ENCODE results near the gene HUNK.
"Not testable (repeated sequence)": the region's sequence is repeated elsewhere in the genome, so short reads cannot be mapped to it uniquely, and the experiment has no call there.

The HUNK gene

DNA sequence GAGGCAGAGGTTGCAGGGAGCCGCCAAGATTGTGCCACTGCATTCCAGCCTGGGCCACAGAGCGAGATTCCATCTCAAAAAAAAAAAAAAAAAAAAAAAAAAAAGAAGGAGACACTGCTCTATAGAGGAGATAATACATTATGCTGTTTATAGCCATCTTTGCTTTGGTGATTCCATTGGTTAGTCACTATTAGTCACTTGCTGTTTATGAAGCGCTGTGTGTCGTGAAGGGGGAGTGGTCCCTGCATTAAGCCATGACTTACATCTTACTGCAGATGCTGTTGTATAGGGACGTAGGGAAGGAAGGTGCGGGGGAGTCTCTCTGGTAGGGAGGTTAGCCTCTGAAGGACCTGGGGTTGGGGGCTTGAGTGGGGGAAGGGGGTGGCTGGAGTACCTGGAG is 48.3 kb downstream of the HUNK start:
- no peak for DNase-seq (ENCODE audit: low spot score)

DNA sequence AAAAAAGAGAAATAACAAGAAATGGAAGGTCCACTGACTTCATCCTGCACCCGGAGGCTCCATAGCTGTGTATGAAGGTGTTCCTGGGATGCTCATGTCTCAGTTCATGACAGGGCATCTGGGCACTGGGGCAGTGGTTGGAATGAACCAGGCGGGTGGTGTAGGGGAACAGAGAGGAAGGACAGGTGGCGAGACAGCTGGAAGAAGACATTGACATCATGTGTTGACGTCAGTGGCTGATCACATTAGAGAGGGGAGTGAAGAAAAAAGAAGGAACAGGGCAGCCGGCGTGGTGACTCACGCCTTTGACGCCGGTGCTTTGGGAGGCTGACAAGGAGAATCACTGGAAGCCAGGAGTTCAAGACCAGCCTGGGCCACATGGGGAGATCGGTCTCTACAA is 50.1 kb downstream of the HUNK start:
- no peak for DNase-seq (ENCODE audit: low spot score)

DNA sequence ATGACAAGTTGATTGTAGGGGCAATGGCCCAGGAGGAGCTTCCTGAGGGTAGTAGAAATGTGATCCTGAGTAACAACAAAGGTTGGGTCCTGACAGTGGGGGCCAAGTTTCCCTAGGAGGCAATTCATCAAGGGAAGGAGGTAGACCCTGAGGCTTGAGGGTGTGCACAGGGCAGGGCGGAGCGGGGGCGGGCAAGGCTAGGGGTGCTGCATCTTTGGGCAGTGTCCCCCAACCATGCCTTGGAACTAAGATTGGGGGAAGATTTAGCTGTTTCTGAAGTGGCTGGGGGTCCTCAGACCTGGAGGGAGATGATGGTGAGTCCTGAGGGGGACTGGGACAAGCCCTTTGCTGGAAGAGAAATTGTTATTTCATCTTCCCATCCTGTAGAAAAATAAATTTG is 50.9 kb downstream of the HUNK start:
- DNase-seq (ENCODE audit: low spot score): no peak

DNA sequence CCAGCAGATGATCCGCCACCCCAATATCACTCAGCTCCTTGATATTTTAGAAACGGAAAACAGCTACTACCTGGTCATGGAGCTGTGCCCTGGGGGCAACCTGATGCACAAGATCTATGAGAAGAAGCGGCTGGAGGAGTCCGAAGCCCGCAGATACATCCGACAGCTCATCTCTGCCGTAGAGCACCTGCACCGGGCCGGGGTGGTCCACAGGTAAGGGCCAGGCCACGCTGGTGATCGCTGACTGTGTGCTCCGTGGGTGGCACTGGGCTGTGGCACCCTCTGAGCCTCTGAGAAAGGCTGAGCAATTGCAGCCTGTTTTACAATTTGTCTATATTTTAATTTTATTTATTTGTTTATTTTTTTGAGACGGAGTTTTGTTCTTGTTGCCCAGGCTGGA is 51.7 kb downstream of the HUNK start:
- DNase-seq (ENCODE audit: low spot score): no peak

DNA sequence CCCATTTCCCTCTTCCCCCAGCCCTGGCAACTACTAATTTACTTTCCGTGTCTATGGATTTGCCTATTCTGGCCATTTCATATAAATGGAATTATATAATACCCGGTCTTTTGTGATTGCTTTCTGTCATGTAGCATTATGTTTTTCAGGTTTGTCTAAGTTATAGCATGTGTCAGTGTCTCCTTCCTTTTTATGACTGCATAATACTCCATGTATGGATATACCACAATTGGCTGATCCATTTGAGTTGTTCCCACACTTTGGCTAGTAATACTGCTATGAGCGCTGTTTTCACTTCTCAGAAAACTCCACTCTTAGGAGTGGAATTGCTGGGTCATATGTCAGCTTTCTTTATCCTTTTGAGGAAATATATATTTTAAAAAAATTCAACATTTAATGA is 53.7 kb downstream of the HUNK start:
- no peak for DNase-seq (ENCODE audit: low spot score)

DNA sequence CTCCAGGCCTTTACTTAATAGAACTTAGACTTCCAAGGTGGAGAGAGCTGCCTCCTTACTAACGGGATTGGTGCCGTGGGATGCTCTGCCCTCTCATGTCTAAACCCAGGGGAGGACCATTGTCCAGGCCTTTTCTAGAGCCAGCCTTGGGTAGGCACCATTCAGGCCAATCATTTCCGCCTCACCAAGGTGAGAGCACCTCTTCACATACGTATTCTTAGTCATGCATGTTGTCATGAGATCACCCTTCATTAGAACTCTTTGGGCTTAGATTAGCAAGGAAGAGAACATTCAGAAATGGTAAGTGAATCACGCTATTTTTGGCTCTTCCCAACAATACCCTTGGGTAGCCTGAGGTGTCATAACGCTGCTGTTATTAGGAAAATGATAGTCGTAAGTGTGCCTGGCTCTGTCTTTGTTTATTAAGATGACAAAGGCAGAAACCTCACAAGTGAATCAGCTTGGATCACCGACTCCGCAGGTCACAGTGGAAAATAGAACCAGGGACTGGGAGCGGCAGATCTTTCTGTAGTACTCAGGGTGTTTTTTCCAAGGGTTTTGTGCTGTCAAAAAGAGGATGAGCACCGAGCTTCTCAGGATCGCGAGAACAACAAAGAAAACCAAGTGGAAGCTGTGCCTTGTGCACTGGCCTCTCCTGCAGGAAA is 55.0 kb downstream of the HUNK start:
- DNase-seq (ENCODE audit: low spot score): no peak

DNA sequence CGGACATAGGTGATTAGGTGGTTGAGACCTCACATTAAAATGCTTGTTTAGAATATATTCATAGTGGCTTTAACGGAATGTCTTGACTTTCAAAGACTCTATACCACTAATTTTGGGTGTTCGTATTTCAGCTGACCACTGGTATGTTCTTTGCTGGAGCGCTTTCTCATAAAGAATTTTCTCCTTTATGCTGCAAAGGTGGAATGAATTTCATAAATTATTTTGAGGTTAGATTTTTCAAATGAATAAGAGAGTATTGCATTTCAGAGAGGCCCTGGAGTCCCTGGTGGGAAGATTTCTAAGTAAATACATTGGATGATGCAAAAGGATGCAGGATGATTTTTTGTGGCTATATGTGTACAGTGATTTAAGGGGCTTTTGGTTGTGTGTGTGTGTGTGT is 55.8 kb downstream of the HUNK start:
- DNase-seq (ENCODE audit: low spot score): no peak

DNA sequence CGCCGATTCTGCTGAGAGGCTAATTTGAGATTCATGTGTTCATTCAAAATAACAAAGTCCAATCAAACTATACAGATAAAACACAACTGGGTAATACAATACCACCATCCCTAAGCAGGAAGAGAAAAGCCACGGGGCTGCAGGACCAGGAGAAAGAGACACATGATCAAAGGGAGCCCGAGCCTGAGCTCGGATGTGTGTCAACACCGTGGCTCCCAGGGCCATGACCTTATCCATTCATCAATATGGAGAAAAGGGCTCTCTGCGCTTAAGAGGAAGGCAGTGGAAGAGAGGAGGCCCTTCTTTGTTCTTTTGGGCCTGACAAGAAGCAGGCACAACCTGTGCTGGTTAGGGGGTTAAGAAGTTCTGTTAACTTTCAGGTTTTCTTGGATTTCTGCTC is 56.7 kb downstream of the HUNK start:
- DNase-seq (ENCODE audit: low spot score): no peak

DNA sequence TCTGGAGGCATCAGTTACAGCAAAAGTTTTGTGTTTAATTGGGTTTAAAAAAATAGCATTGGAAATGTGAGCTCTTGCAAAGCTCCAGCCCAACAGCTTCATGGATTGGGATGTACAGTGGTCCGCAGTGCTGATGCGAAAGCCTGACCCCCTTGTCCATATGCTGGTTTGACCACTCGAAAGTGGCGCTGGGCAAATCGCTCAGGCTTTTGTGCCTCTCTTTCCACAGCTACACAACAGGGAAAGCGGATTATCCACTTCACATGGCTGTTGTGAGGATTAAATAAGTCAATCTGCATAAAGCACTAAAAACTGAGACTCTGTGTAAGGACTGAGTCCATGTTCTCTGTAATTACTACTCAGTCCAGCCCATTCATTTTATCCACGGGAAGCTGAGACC is 57.2 kb downstream of the HUNK start:
- DNase-seq (ENCODE audit: low spot score): no peak

DNA sequence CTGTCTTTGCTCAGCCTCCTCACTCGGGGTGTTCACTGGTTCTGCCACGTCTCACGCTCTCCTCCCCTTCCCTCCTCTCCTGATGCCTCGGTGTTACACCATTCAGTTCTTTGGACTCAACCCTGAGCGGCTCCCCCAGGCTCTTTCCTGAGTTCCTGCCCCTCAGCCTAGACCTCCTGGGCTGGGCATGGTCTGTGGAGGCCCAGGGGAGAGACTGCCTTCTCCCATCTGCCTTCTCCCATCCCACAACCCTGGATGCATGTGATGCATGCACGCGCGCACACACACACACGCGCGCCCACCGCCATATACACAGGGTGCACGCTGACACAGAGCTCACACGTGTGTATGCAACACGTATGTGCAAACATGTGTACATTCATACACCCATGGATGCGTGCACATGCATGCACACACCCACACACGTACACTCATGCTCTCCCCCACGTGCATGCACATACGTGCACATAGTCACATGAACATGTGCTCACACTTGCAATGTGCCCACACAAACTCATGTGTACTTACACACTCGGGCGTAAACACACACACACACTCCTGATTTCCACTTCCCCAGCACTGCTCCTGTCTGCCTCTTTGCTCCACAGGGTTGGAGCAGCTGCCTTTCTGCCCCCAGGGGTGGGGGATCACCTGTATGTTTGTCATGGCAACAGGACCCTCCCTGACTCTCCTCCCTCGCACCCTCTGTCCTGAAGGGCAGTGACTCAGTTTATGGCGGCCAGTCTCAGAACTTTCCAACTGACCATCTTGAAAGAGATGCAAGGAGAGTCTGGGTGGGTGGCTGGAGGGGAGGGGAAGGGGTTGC is 59.0 kb downstream of the HUNK start:
- no peak for DNase-seq (ENCODE audit: low spot score)

DNA sequence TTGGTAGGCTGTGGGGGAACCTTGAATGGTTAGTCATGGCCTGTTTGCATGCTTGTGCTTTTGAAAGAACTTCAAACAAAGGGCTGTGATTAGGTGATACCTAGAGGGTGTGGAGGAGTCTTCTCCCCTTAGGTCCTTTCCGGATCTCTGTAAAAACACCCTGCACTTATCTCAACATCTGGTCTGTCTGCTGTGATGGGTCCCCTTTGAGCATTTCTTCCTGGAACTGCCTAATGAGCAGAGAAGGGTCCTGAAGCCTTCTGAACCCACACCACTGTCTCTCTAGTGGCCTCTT is 59.6 kb downstream of the HUNK start:
- no peak for DNase-seq (ENCODE audit: low spot score)

DNA sequence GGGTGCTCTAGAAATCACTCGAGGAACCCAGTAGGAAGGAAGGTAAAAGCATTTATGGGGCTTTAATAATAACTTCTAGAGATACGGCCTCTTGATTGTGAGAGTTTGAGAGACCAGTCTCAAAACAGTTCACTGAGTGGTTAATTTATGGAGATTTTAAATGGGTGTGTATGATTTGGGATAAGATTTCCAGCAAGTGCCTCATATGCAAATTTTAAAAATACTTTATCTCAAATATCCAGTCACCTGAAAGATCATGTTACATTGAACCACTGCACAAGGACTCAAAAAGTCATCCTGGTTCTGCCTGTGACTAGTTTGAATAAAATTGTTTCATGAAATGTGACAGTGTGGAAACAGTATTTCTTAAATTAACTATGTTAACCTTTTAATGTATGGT is 64.5 kb downstream of the HUNK start:
- no peak for DNase-seq (ENCODE audit: low spot score)

DNA sequence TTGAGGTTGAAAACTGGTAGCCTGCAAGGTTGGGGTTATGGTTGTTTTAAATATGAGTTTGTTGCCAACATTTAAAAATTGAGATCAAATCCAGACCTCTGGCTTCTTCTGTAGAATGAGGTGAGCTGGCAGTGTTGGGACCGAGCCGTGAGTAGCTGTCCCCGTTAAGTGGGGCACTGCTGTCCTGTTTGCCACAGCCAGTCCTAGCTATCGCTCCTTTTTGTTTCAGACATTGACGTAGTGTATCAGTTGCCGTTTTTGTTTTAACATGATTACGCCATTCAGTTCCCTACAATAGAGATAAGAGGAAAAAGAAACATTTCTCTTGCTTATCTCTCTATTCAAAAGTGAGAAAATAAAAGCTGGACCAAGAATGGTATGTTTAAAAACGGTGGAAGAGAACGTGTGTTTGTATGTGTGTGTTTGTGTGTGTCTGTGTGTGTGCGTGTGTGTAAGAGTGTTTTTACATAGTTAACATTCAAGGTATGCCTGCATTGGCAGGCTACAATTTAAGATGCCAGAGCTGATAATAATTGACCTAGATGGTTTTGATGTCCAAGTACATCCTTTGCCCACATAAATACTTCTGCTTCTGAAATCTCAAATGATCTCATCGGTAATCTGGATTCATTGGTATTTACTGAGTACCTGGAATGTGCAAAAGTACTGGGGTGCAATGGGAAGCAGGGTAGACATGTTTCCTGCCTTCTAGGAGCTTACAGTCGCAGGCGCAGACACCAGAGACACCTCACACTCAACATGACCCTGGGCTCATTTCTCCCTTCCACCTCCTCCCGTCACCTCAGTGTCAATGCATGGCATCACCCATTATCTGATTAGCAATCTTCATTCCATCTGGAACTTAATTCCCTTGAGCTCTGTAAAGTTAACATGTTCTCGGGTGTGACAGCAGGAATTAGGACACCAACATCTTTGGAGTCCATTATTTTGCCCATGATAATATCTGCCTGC is 65.8 kb downstream of the HUNK start:
- no peak for DNase-seq (ENCODE audit: low spot score)

DNA sequence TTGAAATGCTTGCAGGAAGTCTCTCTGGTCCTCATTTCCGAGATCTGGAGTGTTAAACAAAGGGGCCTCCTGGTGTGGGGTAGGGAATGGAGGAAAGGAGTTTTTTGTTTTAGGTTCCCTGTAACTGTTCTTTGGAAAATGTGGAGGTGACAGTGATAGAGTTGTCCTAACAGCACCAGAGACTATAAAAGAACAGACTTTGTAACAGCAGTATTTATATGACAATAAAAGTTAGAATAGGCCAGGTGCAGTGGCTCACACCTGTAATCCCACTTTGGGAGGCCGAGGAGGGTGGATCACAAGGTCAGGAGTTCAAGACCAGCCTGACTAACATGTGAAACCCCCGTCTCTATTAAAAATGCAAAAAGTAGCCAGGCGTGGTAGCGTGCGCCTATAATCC is 68.9 kb downstream of the HUNK start:
- DNase-seq (ENCODE audit: low spot score): no peak

DNA sequence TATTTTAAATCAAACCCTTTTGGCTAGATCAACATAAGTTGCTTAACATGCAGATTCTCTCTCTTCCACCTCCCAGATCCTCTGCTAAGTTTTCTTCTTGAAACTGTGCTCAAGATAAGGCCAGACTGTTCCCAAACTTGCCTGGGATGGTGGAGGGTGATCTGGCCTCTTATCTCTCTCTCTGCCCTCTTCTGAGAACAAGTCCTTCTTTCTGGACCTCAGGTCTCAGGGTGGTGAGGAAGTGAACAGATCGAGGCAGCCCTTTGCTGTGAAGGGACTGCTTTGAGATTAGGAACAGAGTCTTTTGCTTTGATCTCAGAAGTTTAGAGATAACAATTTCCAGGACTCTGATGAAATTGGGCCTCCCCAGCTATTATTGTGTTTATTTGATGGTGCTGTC is 70.7 kb downstream of the HUNK start:
- no peak for DNase-seq (ENCODE audit: low spot score)

DNA sequence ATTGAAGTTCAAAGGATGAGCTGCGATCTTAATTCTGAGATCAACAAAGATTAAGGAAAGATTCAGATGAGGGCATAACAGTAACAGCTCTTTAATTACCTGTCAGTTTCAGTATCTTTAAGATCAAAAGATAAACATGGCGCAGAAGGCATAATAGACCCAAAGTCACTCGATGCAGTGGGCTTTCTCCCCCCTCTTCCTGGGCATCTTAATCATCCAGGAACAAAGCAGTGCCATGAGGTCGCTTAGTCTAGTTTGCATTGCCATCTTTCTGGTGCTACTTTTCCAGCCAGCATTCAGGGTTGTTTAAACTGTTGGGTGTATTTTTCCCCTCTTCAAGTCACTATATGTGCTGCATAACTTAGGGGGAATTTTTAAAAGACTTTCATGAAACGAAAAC is 72.3 kb downstream of the HUNK start:
- DNase-seq (ENCODE audit: low spot score): no peak

DNA sequence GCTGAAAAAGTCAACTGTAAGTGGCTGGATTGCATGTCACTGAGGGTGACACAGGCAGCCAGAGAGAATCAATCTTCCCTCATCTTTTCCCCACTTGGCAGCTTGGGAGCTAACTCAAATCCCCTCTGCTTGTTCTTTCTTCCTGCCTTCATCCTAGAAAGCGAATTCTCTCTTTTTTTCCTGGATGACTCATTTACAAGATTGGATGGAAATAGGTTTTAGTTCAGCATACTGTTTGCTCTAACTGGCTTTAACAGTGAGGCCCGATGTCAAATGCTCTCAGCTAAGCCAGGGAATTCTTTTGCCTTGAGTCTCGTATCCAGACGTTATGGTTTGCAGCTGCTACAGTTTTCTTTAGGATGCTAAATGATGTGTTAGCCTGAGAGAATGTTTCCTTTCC is 72.7 kb downstream of the HUNK start:
- DNase-seq (ENCODE audit: low spot score): no peak

DNA sequence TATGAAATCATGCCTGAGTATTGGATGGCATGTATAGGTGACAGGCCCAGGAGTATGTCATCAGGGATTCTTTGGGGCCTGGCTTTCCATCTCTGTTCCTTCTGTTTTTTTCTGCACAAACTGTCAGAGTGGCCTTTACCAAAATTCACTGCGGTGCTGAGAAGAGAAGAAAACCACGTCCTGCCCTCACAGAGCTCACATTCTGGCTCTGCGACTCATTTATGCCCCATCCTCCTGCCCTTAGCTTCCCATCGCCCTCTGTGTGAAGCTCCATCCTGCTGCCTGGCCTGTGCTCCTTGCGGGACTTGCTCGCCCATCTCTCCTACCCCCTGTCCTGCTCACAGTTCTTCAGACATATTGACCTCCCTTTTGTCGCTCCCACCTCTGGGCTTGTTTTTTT is 73.4 kb downstream of the HUNK start:
- no peak for DNase-seq (ENCODE audit: low spot score)

DNA sequence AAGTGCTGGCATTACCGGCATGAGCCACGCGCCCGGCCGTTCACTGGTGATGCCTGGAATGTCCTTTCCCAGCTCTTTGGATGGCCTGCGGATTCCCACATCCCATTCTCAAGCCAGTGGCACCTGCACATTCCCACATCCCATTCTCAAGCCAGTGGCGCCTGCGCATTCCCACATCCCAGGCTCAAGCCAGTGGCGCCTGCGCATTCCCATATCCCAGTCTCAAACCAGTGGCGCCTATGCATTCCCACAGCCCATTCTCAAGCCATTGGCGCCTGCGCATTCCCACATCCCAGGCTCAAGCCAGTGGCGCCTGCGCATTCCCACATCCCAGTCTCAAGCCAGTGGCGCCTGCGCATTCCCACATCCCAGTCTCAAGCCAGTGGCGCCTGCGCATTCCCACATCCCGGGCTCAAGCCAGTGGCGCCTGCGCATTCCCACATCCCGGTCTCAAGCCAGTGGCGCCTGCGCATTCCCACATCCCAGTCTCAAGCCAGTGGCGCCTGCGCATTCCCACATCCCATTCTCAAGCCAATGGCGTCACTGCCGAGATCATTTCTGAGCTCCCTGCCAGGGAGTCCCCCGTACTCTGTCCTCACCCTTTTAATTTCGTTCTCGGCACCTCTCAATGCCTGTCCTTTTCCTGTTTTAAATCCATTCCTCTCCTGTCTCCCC is 74.2 kb downstream of the HUNK start:
- not testable (repeated sequence) for DNase-seq (ENCODE audit: low spot score)

DNA sequence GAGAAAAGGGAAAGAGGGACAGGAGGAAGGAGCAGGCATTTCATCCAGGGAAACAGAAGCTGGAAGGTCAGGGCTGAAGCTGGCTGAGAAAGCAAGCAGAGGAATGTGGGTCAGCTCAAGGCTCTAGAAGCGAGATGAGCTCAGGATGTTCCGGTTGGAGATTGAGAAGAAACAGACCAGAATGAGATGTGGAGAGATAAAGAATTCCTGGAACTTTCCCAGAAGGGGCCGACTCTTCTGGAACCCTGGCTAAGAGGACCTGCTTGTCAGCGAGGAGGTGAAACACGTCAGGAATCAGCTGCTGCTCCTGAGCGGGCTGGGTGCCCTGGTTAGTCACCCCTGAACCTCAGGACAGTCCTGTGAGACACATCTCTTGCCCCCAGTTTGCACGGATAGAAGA is 75.9 kb downstream of the HUNK start:
- DNase-seq (ENCODE audit: low spot score): no peak

DNA sequence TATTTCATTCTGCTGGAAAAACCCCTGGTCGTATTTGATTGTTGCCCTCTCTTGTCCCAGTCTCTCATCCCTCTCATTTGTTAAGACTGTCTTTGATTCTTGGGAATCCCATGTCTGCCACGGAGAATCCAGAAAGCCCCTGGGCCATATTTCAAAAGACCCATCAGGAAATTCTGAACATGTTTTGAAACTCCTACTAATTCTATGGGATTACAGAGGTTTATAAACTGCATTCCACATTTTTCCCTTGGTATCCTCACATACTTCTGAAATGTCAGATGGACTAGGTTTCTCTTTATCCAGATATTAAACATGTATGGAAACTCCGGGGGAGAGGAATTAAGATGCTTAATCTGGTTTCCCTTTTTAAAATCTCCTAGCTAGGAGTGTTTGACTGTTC is 80.0 kb downstream of the HUNK start:
- no peak for DNase-seq (ENCODE audit: low spot score)

DNA sequence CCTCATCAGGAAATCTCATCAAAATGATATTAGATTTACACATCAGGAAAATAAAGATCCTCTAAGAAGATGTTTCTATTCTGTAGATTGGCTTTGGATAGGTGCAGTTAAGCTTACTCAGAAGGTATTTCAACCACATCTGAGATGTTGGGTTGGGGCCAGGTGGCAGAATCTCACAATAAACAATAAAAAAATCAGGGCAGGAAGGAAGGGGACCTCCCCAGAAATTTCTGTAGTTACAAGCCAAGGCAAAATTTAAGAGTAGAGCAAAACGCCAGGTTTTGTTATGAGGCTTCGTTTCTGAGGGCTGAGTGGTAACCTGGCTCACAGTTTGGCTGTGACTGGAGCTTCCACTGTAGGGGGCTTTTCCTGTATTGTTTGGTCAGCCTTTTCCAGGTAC is 84.8 kb downstream of the HUNK start:
- no peak for DNase-seq (ENCODE audit: low spot score)

All from Ammon's horn (tissue), 1 donor.